Measurements from ENCODE around the gene G0S2.

G0S2 gene

DNA sequence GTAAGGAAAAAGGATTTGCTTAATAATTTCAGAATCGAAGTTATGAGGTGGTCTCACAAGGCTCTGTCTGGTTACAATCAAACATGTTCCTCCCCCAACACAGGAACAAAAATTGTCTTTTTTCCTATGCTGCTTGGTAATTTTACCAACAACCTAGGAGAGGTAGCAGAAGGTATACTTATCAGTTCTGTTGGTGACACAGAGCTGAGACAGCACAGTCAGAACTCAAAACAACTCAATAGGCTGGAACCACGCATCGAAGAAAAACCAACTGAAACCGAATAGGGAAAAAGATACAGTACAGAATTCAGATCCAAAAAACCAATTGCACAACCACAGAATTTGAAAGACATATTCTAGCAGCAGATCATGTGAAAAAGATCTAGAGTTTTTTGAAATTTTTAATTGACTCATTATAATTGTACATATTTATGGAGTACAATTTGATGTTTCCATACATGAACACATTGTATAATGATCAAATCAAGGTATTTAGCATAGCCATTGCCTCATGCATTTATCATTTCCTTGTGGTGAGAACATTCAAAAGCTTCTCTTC, 3.8 kb downstream of the G0S2 start:
- H4K8ac ChIP-seq (ENCODE audit: low read depth, low read length): no peak overlapping the region
- no peak overlapping the region for H2AK5ac ChIP-seq (ENCODE audit: low read depth, low read length)
- no peak overlapping the region for H3K4me3 ChIP-seq (ENCODE audit: low read length in 2 of 2)
- H4K91ac ChIP-seq (ENCODE audit: low read depth, low read length, poor library complexity): no peak overlapping the region
- H3K4ac ChIP-seq (ENCODE audit: low read length): no peak overlapping the region
- no peak overlapping the region for H2BK5ac ChIP-seq (ENCODE audit: low read length)
- H3K79me1 ChIP-seq (ENCODE audit: low read depth, low read length): no peaks in the 10 kb centered on the region
- H3K9ac ChIP-seq (ENCODE audit: low read depth, low read length, poor library complexity): no peak overlapping the region
- no peak overlapping the region for H2BK120ac ChIP-seq (ENCODE audit: low read depth, low read length)
- no peak overlapping the region for H3K14ac ChIP-seq (ENCODE audit: low read length)
- H3K23ac ChIP-seq (ENCODE audit: low read depth, low read length, poor library complexity): no peak overlapping the region
- H3K4me2 ChIP-seq (ENCODE audit: insufficient read depth, low read length, poor library complexity, severe bottlenecking): no peak overlapping the region
- no peaks in the 10 kb centered on the region for H3K36me3 ChIP-seq (replicated peaks in 1 of 2; ENCODE audit: control insufficient read depth in 2 of 2, insufficient read depth in 2 of 2, low read length in 2 of 2)
- H3K9me3 ChIP-seq (replicated peaks in 1 of 2; ENCODE audit: control insufficient read depth in 2 of 2, insufficient read depth in 1 of 2, low read depth in 1 of 2, low read length in 2 of 2): no peaks in the 10 kb centered on the region
- H3K27ac ChIP-seq (replicated peaks; ENCODE audit: low read length): no peak overlapping the region
- no peak overlapping the region for H2BK15ac ChIP-seq (ENCODE audit: low read length)
- H3K27me3 ChIP-seq (ENCODE audit: control insufficient read depth in 3 of 3, insufficient read depth in 3 of 3, low read depth in 1 of 3, low read length in 3 of 3): peaks cover 0 to 41% (median 33%) of the 10 kb centered on the region in 3 experiments
- no peak for DNase-seq (ENCODE audit: low spot score)
- H3K4me1 ChIP-seq (ENCODE audit: control insufficient read depth in 2 of 2, insufficient read depth in 1 of 2, low read depth in 1 of 2, low read length in 2 of 2): no peaks in the 10 kb centered on the region
- WGBS, 2 donors (ENCODE audit: extremely low coverage in 2 of 2, insufficient read length in 2 of 2, insufficient replicate concordance in 1 of 2): no CpG with 5 or more reads among the region's 4 CpGs
- no peak overlapping the region for H3K18ac ChIP-seq (ENCODE audit: low read length)
- H2BK12ac ChIP-seq (ENCODE audit: low read length): no peak overlapping the region
- no peak overlapping the region for H2AFZ ChIP-seq (ENCODE audit: low read length)

DNA sequence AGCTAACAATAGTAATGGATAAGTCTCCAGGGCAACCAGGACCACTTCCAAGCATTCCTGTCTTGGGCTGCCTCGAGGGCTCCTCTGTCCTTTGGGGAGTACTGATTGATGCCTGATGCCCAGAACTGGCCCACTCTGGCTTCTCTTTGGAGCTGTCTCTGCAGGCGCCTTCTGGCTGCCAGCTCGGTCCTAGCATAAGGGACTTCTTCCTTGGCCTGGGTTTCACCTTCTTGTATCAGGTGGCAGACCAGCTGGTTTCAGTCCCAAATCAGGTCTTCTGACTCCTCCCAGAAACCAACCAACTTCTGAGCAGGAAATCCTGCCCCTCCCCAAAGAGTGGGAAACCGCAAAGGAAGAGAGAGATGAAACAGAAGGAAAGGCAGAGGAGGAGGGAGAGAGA, 10.6 kb downstream of the G0S2 start:
- Histone ChIP-seq H3K27me3 (ENCODE audit: control insufficient read depth in 3 of 3, insufficient read depth in 3 of 3, low read depth in 1 of 3, low read length in 3 of 3) (peaks cover 0 to 7% (median 0%) of the 10 kb centered on the region in 3 experiments), H2BK5ac (ENCODE audit: low read length) (no peak overlapping the region), H3K23ac (ENCODE audit: low read depth, low read length, poor library complexity) (no peak overlapping the region), H2BK12ac (ENCODE audit: low read length) (no peak overlapping the region), H2BK120ac (ENCODE audit: low read depth, low read length) (no peak overlapping the region), H3K9ac (ENCODE audit: low read depth, low read length, poor library complexity) (no peak overlapping the region), H2AK5ac (ENCODE audit: low read depth, low read length) (no peak overlapping the region), H3K9me3 (replicated peaks in 1 of 2; ENCODE audit: control insufficient read depth in 2 of 2, insufficient read depth in 1 of 2, low read depth in 1 of 2, low read length in 2 of 2) (no peaks in the 10 kb centered on the region), H3K36me3 (replicated peaks in 1 of 2; ENCODE audit: control insufficient read depth in 2 of 2, insufficient read depth in 2 of 2, low read length in 2 of 2) (no peaks in the 10 kb centered on the region), H3K18ac (ENCODE audit: low read length) (no peak overlapping the region), H4K8ac (ENCODE audit: low read depth, low read length) (no peak overlapping the region), H3K4me2 (ENCODE audit: insufficient read depth, low read length, poor library complexity, severe bottlenecking) (no peak overlapping the region), H3K27ac (replicated peaks; ENCODE audit: low read length) (no peak overlapping the region), H3K79me1 (ENCODE audit: low read depth, low read length) (no peaks in the 10 kb centered on the region), H2AFZ (ENCODE audit: low read length) (no peak overlapping the region), H3K14ac (ENCODE audit: low read length) (no peak overlapping the region), H3K4ac (ENCODE audit: low read length) (no peak overlapping the region), H4K91ac (ENCODE audit: low read depth, low read length, poor library complexity) (no peak overlapping the region), H3K4me3 (ENCODE audit: low read length in 2 of 2) (no peak overlapping the region), H2BK15ac (ENCODE audit: low read length) (no peak overlapping the region), H3K4me1 (ENCODE audit: control insufficient read depth in 2 of 2, insufficient read depth in 1 of 2, low read depth in 1 of 2, low read length in 2 of 2) (peaks cover 0 to 5% of the 10 kb centered on the region in 2 donors)
- WGBS, 2 donors (ENCODE audit: extremely low coverage in 2 of 2, insufficient read length in 2 of 2, insufficient replicate concordance in 1 of 2): no CpG with 5 or more reads among the region's 4 CpGs
- DNase-seq (ENCODE audit: low spot score): no peak

DNA sequence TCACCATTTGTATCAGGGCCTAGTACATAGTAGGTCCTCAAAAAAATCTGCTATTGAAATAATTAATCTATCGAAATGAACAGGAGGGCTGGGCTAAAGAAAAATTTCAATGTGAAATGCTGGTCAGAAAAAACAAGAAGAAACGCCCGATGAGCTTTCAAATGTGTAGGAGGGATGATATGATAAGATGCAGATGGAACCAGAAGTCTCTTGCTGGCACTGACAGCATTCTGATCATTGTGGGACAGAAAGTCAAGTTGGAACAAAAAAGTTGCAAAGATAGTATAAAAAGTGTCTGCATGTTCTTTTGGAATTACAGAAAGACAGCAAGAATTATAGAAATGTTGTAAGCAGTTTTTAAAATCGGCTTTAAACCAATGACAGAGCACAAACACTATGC, 11.1 kb downstream of the G0S2 start:
- H2BK12ac ChIP-seq (ENCODE audit: low read length): no peak overlapping the region
- H2BK15ac ChIP-seq (ENCODE audit: low read length): no peak overlapping the region
- H3K9me3 ChIP-seq (replicated peaks in 1 of 2; ENCODE audit: control insufficient read depth in 2 of 2, insufficient read depth in 1 of 2, low read depth in 1 of 2, low read length in 2 of 2): no peaks in the 10 kb centered on the region
- no peak overlapping the region for H4K91ac ChIP-seq (ENCODE audit: low read depth, low read length, poor library complexity)
- DNase-seq (ENCODE audit: low spot score): no peak
- H3K27ac ChIP-seq (replicated peaks; ENCODE audit: low read length): no peak overlapping the region
- no peak overlapping the region for H2AFZ ChIP-seq (ENCODE audit: low read length)
- peaks cover 0 to 5% of the 10 kb centered on the region in 2 donors for H3K4me1 ChIP-seq (ENCODE audit: control insufficient read depth in 2 of 2, insufficient read depth in 1 of 2, low read depth in 1 of 2, low read length in 2 of 2)
- H3K14ac ChIP-seq (ENCODE audit: low read length): no peak overlapping the region
- no peak overlapping the region for H4K8ac ChIP-seq (ENCODE audit: low read depth, low read length)
- H3K9ac ChIP-seq (ENCODE audit: low read depth, low read length, poor library complexity): no peak overlapping the region
- H3K23ac ChIP-seq (ENCODE audit: low read depth, low read length, poor library complexity): no peak overlapping the region
- H3K4me3 ChIP-seq (ENCODE audit: low read length in 2 of 2): no peak overlapping the region
- H3K36me3 ChIP-seq (replicated peaks in 1 of 2; ENCODE audit: control insufficient read depth in 2 of 2, insufficient read depth in 2 of 2, low read length in 2 of 2): no peaks in the 10 kb centered on the region
- no peak overlapping the region for H2BK120ac ChIP-seq (ENCODE audit: low read depth, low read length)
- H2AK5ac ChIP-seq (ENCODE audit: low read depth, low read length): no peak overlapping the region
- no peak overlapping the region for H3K4me2 ChIP-seq (ENCODE audit: insufficient read depth, low read length, poor library complexity, severe bottlenecking)
- WGBS, 2 donors (ENCODE audit: extremely low coverage in 2 of 2, insufficient read length in 2 of 2, insufficient replicate concordance in 1 of 2): no CpG with 5 or more reads among the region's 4 CpGs
- no peak overlapping the region for H2BK5ac ChIP-seq (ENCODE audit: low read length)
- peaks cover 0 to 11% (median 0%) of the 10 kb centered on the region in 3 experiments for H3K27me3 ChIP-seq (ENCODE audit: control insufficient read depth in 3 of 3, insufficient read depth in 3 of 3, low read depth in 1 of 3, low read length in 3 of 3)
- H3K18ac ChIP-seq (ENCODE audit: low read length): no peak overlapping the region
- H3K4ac ChIP-seq (ENCODE audit: low read length): no peak overlapping the region
- H3K79me1 ChIP-seq (ENCODE audit: low read depth, low read length): no peaks in the 10 kb centered on the region

DNA sequence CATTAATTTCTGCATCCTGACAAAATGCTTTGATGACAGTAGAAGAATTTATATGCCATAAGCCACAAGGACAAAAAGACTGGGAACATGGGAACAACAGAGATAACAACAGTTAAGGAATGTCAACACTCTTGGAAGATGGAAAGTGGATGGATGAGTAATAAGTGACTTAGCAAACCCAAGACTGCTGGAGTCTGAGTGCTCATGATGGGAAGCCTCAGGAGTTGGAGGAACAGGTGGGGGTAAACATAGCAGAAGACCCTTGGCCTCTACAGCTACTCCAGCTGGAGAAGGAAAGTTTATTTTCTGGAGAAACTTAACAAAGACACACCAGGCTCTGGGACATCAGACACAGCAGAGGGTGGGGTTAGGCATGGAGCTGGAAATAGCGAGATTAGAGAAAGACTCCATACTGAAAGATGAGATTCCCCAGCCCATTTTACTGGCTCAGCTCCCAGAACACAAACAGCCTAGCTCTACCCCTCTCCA, 13.6 kb downstream of the G0S2 start:
- no peak overlapping the region for H2BK12ac ChIP-seq (ENCODE audit: low read length)
- WGBS, 2 donors (ENCODE audit: extremely low coverage in 2 of 2, insufficient read length in 2 of 2, insufficient replicate concordance in 1 of 2): no CpG with 5 or more reads among the region's 1 CpG
- H3K23ac ChIP-seq (ENCODE audit: low read depth, low read length, poor library complexity): no peak overlapping the region
- no peak overlapping the region for H2AK5ac ChIP-seq (ENCODE audit: low read depth, low read length)
- H2BK120ac ChIP-seq (ENCODE audit: low read depth, low read length): no peak overlapping the region
- no peak overlapping the region for H3K27ac ChIP-seq (replicated peaks; ENCODE audit: low read length)
- peaks cover 0 to 8% (median 0%) of the 10 kb centered on the region in 3 experiments for H3K27me3 ChIP-seq (ENCODE audit: control insufficient read depth in 3 of 3, insufficient read depth in 3 of 3, low read depth in 1 of 3, low read length in 3 of 3)
- H2BK5ac ChIP-seq (ENCODE audit: low read length): no peak overlapping the region
- DNase-seq (ENCODE audit: low spot score): no peak
- no peak overlapping the region for H3K9ac ChIP-seq (ENCODE audit: low read depth, low read length, poor library complexity)
- no peaks in the 10 kb centered on the region for H3K9me3 ChIP-seq (replicated peaks in 1 of 2; ENCODE audit: control insufficient read depth in 2 of 2, insufficient read depth in 1 of 2, low read depth in 1 of 2, low read length in 2 of 2)
- no peak overlapping the region for H3K4me2 ChIP-seq (ENCODE audit: insufficient read depth, low read length, poor library complexity, severe bottlenecking)
- H3K4ac ChIP-seq (ENCODE audit: low read length): no peak overlapping the region
- peaks cover 0 to 5% of the 10 kb centered on the region in 2 donors for H3K4me1 ChIP-seq (ENCODE audit: control insufficient read depth in 2 of 2, insufficient read depth in 1 of 2, low read depth in 1 of 2, low read length in 2 of 2)
- H3K36me3 ChIP-seq (replicated peaks in 1 of 2; ENCODE audit: control insufficient read depth in 2 of 2, insufficient read depth in 2 of 2, low read length in 2 of 2): no peaks in the 10 kb centered on the region
- no peak overlapping the region for H4K91ac ChIP-seq (ENCODE audit: low read depth, low read length, poor library complexity)
- H2BK15ac ChIP-seq (ENCODE audit: low read length): no peak overlapping the region
- no peak overlapping the region for H3K4me3 ChIP-seq (ENCODE audit: low read length in 2 of 2)
- no peak overlapping the region for H3K18ac ChIP-seq (ENCODE audit: low read length)
- H4K8ac ChIP-seq (ENCODE audit: low read depth, low read length): no peak overlapping the region
- H2AFZ ChIP-seq (ENCODE audit: low read length): no peak overlapping the region
- no peak overlapping the region for H3K14ac ChIP-seq (ENCODE audit: low read length)
- no peaks in the 10 kb centered on the region for H3K79me1 ChIP-seq (ENCODE audit: low read depth, low read length)

Data from neuronal stem cell (in vitro differentiated cells).